HCT116 (cell line): Measurements from ENCODE around the gene RPS6KA2. TPM values are rescaled to one million over a fixed set of nuclear protein-coding genes. Genes with fewer than 3 reads are reported as not detected.

Source experiments
- ATAC-seq: fragments of 200-7000 bp; cut with Tn5 transposase; 2 replicates; pipeline ENCODE4 v1.9.1; 2020; ENCODE audit warnings: mild to moderate bottlenecking, moderate library complexity
- BruUV-seq: library from RNA; stranded (reverse); fragments of 400-500 nt; replicated peaks from 2 replicates; lab custom pipeline; 2021; lab: Mats Ljungman, UMichigan
- CTCF ChIA-PET: fragments of 300-600 bp; sonication (Branson Sonifier 250); formaldehyde crosslinking; loops from one replicate; lab custom pipeline; 2021; ENCODE audit warnings: antibody characterized with exemption; lab: Charles Lee
- POLR2A ChIA-PET: fragments of 300-600, 350-600 bp; sonication (Branson Sonifier 250); formaldehyde crosslinking; loops from one replicate; lab custom pipeline; 2021; ENCODE audit warnings: antibody characterized with exemption; lab: Charles Lee
- RAD21 ChIA-PET, 2 experiments: fragments of 300-600 bp; sonication (Branson Sonifier 250); formaldehyde crosslinking; loops; one replicate each; lab custom pipeline; 2023; ENCODE audit warnings: low total read pairs in 2 of 2; ENCODE audit not compliant: uncharacterized antibody in 2 of 2, unreplicated experiment in 2 of 2, low non-redundant PET in 1 of 2; lab: Charles Lee
- DNase-seq: peaks from one replicate; pipeline ENCODE4 v3.0.0-alpha.2; 2010; ENCODE audit warnings: low read depth, low spot score
- H2AFZ ChIP-seq: fragments of 200-600 bp; shearing (Covaris generic), sonication (generic); 2 replicates; pipeline ENCODE4 v1.6.1; 2017; ENCODE audit warnings: low read depth, mixed run types, mixed read lengths, antibody characterized with exemption, low read length; ENCODE audit not compliant: poor library complexity, severe bottlenecking
- H3K27ac ChIP-seq: 2 replicates; pipeline ENCODE4 v1.5.1; 2012; ENCODE audit warnings: low read depth, low read length
- H3K27me3 ChIP-seq: fragments of 200-600 bp; sonication (generic); 2 replicates; pipeline ENCODE4 v1.6.1; 2016; ENCODE audit warnings: mixed run types, low read length, mixed read lengths; ENCODE audit not compliant: insufficient read depth
- H3K36me3 ChIP-seq, 2 experiments: fragments of 200-500 bp in 1 of 2; fragments of 200-600 bp in 1 of 2; sonication (Bioruptor generic) in 1 of 2; sonication (generic) in 1 of 2; 2 replicates each; pipeline versions ENCODE4 v1.5.1 to v1.6.1; 2014 to 2016; ENCODE audit warnings: low read length in 2 of 2, inconsistent platforms in 1 of 2, mixed read lengths in 1 of 2, mixed run types in 1 of 2; ENCODE audit not compliant: insufficient read depth in 2 of 2, control insufficient read depth in 1 of 2
- H3K4me1 ChIP-seq, 2 experiments: fragments of 200-600 bp in 1 of 2; sonication (generic) in 1 of 2; 2 replicates each; pipeline versions ENCODE4 v1.5.1 to v1.6.1; 2012 to 2017; ENCODE audit warnings: low read length in 2 of 2, inconsistent platforms in 1 of 2, mild to moderate bottlenecking in 1 of 2, mixed read lengths in 1 of 2, mixed run types in 1 of 2, moderate library complexity in 1 of 2; ENCODE audit not compliant: insufficient read depth in 2 of 2, control insufficient read depth in 1 of 2
- H3K4me2 ChIP-seq: fragments of 200-600 bp; sonication (generic); 2 replicates; pipeline ENCODE4 v1.6.1; 2017; ENCODE audit warnings: mixed run types, low read length, mixed read lengths
- H3K4me3 ChIP-seq, 2 experiments: fragments of 200-600 bp in 1 of 2; sonication (generic) in 1 of 2; replicated peaks in 1 of 2; 2 replicates each; pipeline ENCODE4 v1.5.1; 2011 to 2016; ENCODE audit warnings: low read length in 2 of 2, control low read depth in 1 of 2, low read depth in 1 of 2, mild to moderate bottlenecking in 1 of 2, mixed read lengths in 1 of 2, mixed run types in 1 of 2
- H3K79me2 ChIP-seq: fragments of 200-600 bp; sonication (generic); 2 replicates; pipeline ENCODE4 v1.6.1; 2017; ENCODE audit warnings: mild to moderate bottlenecking, mixed run types, low read length, moderate library complexity, mixed read lengths; ENCODE audit not compliant: insufficient read depth
- H3K9ac ChIP-seq: fragments of 200-600 bp; sonication (generic); 2 replicates; pipeline ENCODE4 v1.6.1; 2016; ENCODE audit warnings: low read length, mixed read lengths
- H3K9me2 ChIP-seq: fragments of 200-600 bp; sonication (generic), shearing (Covaris generic); 2 replicates; pipeline ENCODE4 v1.6.1; 2017; ENCODE audit warnings: mixed run types, mild to moderate bottlenecking, moderate library complexity; ENCODE audit not compliant: insufficient read depth
- H3K9me3 ChIP-seq, 2 experiments: fragments of 200-500 bp in 1 of 2; fragments of 200-600 bp in 1 of 2; sonication (Bioruptor generic) in 1 of 2; sonication (generic) in 1 of 2; 2 replicates each; pipeline ENCODE4 v1.6.1; 2014 to 2017; ENCODE audit warnings: low read length in 2 of 2, mixed read lengths in 2 of 2, inconsistent platforms in 1 of 2, low read depth in 1 of 2, mild to moderate bottlenecking in 1 of 2, mixed run types in 1 of 2, moderate library complexity in 1 of 2; ENCODE audit not compliant: control insufficient read depth in 1 of 2, insufficient read depth in 1 of 2
- H4K20me1 ChIP-seq: fragments of 200-600 bp; sonication (generic), shearing (Covaris generic); 2 replicates; pipeline ENCODE4 v1.6.1; 2017; ENCODE audit warnings: mixed run types, mild to moderate bottlenecking, moderate library complexity; ENCODE audit not compliant: insufficient read depth
- ATF3 ChIP-seq: IDR thresholded peaks from 2 replicates; pipeline ENCODE4 v1.6.1; 2012
- CBX3 ChIP-seq: IDR thresholded peaks from 2 replicates; pipeline ENCODE4 v1.6.1; 2012; ENCODE audit warnings: low read depth
- CEBPB ChIP-seq: IDR thresholded peaks from 2 replicates; pipeline ENCODE4 v1.6.1; 2012; ENCODE audit warnings: low read depth
- CTCF ChIP-seq, 3 experiments: fragments of 200-600 bp in 1 of 3; sonication (generic) in 1 of 3; IDR thresholded peaks in 2 of 3; conservative IDR thresholded peaks in 1 of 3; 2 replicates each; pipeline ENCODE4 v1.5.1; 2012 to 2017; ENCODE audit warnings: low read depth in 2 of 3, low read length in 2 of 3, antibody characterized with exemption in 1 of 3, borderline replicate concordance in 1 of 3, control low read depth in 1 of 3, mild to moderate bottlenecking in 1 of 3, mixed read lengths in 1 of 3, mixed run types in 1 of 3, moderate library complexity in 1 of 3; ENCODE audit not compliant: insufficient read depth in 1 of 3
- EGR1 ChIP-seq: IDR thresholded peaks from 2 replicates; pipeline ENCODE4 v1.6.1; 2012; ENCODE audit warnings: low read depth
- ELF1 ChIP-seq: IDR thresholded peaks from 2 replicates; pipeline ENCODE4 v1.6.1; 2012; ENCODE audit warnings: low read depth, borderline replicate concordance
- EZH2 ChIP-seq: fragments of 200-600 bp; sonication (generic); IDR thresholded peaks from 2 replicates; pipeline ENCODE4 v1.6.1; 2017; ENCODE audit warnings: antibody characterized with exemption, mixed run types
- EZH2phosphoT487 ChIP-seq: fragments of 200-600 bp; IDR thresholded peaks from 2 replicates; pipeline ENCODE4 v1.6.1; 2018; ENCODE audit warnings: antibody characterized with exemption, borderline replicate concordance
- FOSL1 ChIP-seq: IDR thresholded peaks from 2 replicates; pipeline ENCODE4 v1.6.1; 2012; ENCODE audit warnings: low read depth
- JUND ChIP-seq: IDR thresholded peaks from 2 replicates; pipeline ENCODE4 v1.6.1; 2012
- POLR2A ChIP-seq: IDR thresholded peaks from 2 replicates; pipeline ENCODE4 v1.7.0; 2011; ENCODE audit warnings: borderline replicate concordance; ENCODE audit not compliant: insufficient read depth, insufficient read length; ENCODE audit errors: extremely low read depth
- REST ChIP-seq: IDR thresholded peaks from 2 replicates; pipeline ENCODE4 v1.6.1; 2012; ENCODE audit warnings: low read depth
- SP1 ChIP-seq: IDR thresholded peaks from 2 replicates; pipeline ENCODE4 v1.6.1; 2012; ENCODE audit warnings: low read depth
- SRF ChIP-seq: IDR thresholded peaks from 2 replicates; pipeline ENCODE4 v1.6.1; 2012; ENCODE audit warnings: low read depth
- YY1 ChIP-seq: IDR thresholded peaks from 2 replicates; pipeline ENCODE4 v1.6.1; 2011; ENCODE audit warnings: low read length, low read depth, moderate library complexity, mild to moderate bottlenecking; ENCODE audit not compliant: insufficient replicate concordance; ENCODE audit errors: extremely low read depth
- ZFX ChIP-seq: fragments of 450-650 bp; IDR thresholded peaks from 2 replicates; pipeline ENCODE4 v1.6.1; 2017
- ZNF274 ChIP-seq: fragments of 200-500 bp; sonication (Bioruptor generic); IDR thresholded peaks from 2 replicates; pipeline ENCODE4 v1.6.1; 2014; ENCODE audit warnings: mild to moderate bottlenecking, low read depth, low read length, inconsistent platforms
- intact Hi-C: fragments of 100-400 bp; cut with micrococcal nuclease; formaldehyde crosslinking; loops from 2 replicates; pipeline ENCODE4 v1.10.0; 2022
- total RNA-seq: library from RNA; stranded (reverse); gene quantifications from one replicate; pipeline ENCODE4 v1.2.1, GENCODE V29; 2021; ENCODE audit not compliant: unreplicated experiment

The RPS6KA2 gene
- total RNA-seq, 1 experiment from 2014 or later = 8.5 TPM

GRCh38 chr6:166658115-166658791, 31.2 kb upstream of the RPS6KA2 start:
- no peak for TF ChIP-seq CBX3
- TF ChIP-seq EZH2phosphoT487 = no peak
- no peak for TF ChIP-seq FOSL1
- no peak for TF ChIP-seq JUND
- TF ChIP-seq POLR2A = no peak
- no peak for TF ChIP-seq EZH2
- TF ChIP-seq ZNF274 = no peak
- TF ChIP-seq CEBPB = no peak
- TF ChIP-seq ZFX = no peak
- no peak for TF ChIP-seq SRF
- no peak for TF ChIP-seq ATF3
- TF ChIP-seq ELF1 = no peak
- TF ChIP-seq SP1 = no peak
- no peak for TF ChIP-seq CTCF (IDR thresholded peaks at IDR 0.05 in 2 of 3, conservative IDR thresholded peaks at IDR 0.05 in 1 of 3; ENCODE audit: borderline replicate concordance in 1 of 3, insufficient read depth in 1 of 3, low read depth in 2 of 3, low read length in 2 of 3)
- TF ChIP-seq YY1 = no peak
- TF ChIP-seq REST = no peak
- no peak for TF ChIP-seq EGR1
- TF ChIP-seq, all 23 proteins: peak for 0
- Histone ChIP-seq H3K9me2 (no peaks in the 10 kb centered on the region), H3K79me2 (no peaks in the 10 kb centered on the region), H3K36me3 (no peaks in the 10 kb centered on the region), H3K9me3 (no peaks in the 10 kb centered on the region), H3K27me3 (no peaks in the 10 kb centered on the region), H3K9ac (no peak overlapping the region), H3K4me1 (no peaks in the 10 kb centered on the region), H4K20me1 (no peaks in the 10 kb centered on the region), H2AFZ (no peak overlapping the region), H3K27ac (no peak overlapping the region), H3K4me2 (no peak overlapping the region), H3K4me3 (no peak overlapping the region)
- intact Hi-C loops = no loop called here
- ATAC-seq (no peak), DNase-seq (no peak)
- ChIA-PET RAD21 (no interaction called here), CTCF (no interaction called here), POLR2A (no interaction called here)
- no TSS peak for BruUV-seq
